Prostate gland (tissue), 2 donors: ENCODE results near the gene CCDC78.

ENCODE experiments used
- POLR2AphosphoS5 ChIP-seq: sonication (generic); formaldehyde crosslinking; IDR thresholded peaks from one replicate; pipeline ENCODE4 v1.6.1; 2017; ENCODE audit warnings: antibody characterized with exemption
- TF ChIP-seq, protein P1 (sequence below), 4 experiments: fragments of 200-600 bp in 2 of 4; fragments of 450-650 bp in 2 of 4; sonication (generic) in 2 of 4; IDR thresholded peaks; 1 replicate in 3 of 4; 2 replicates in 1 of 4; pipeline ENCODE4 v1.5.1; 2016 to 2019; ENCODE audit warnings: antibody characterized with exemption in 4 of 4, mild to moderate bottlenecking in 2 of 4, moderate library complexity in 2 of 4

DNA sequence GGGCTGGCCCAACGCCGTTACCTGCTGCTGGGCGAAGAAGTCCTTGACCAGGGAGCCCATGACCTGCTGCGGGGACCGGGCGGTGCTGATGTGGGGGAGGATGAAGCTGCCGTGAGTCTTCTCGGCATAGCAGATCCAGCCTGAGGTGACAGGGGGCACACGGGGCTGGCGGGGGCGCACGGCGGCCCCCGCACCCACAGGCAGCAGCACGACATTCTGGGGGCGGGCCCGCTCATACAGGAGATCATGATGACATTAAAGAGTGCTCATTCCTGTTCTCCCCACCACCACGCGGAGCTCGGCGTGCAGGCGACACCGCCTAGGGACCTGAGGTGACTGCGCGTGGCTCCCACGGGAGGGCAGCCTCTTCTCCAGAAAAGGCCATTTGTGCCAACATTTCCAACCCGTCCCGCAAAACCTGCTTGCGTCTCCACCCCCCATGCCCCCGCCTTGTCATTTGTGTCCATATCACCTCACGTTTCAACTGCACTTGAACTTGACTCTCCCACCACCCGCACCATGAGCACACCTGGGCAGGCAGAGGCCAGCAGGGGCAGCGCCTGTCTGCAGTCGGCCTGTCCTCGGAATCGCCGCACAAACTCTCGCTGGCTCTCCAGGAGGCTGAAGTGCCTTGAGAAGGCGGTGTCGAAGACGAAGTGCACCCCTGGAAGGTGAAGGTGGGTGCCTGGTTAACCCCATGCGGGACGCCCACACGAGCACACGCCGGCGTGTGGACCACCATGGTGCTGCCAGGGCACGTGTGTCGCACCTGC, 8.2 kb upstream of the CCDC78 start:
- TF ChIP-seq, protein P1, sequence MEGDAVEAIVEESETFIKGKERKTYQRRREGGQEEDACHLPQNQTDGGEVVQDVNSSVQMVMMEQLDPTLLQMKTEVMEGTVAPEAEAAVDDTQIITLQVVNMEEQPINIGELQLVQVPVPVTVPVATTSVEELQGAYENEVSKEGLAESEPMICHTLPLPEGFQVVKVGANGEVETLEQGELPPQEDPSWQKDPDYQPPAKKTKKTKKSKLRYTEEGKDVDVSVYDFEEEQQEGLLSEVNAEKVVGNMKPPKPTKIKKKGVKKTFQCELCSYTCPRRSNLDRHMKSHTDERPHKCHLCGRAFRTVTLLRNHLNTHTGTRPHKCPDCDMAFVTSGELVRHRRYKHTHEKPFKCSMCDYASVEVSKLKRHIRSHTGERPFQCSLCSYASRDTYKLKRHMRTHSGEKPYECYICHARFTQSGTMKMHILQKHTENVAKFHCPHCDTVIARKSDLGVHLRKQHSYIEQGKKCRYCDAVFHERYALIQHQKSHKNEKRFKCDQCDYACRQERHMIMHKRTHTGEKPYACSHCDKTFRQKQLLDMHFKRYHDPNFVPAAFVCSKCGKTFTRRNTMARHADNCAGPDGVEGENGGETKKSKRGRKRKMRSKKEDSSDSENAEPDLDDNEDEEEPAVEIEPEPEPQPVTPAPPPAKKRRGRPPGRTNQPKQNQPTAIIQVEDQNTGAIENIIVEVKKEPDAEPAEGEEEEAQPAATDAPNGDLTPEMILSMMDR (IDR thresholded peaks at IDR 0.05): no peak
- TF ChIP-seq POLR2AphosphoS5: no peak
